MM.1S (cell line): ENCODE results near the gene RBM28.

Source experiments
- DNase-seq: peaks from one replicate; pipeline ENCODE4 v3.0.0-alpha.2; 2015
- H2AFZ ChIP-seq: fragments of 300-600 bp; sonication (generic); 2 replicates; pipeline ENCODE4 v1.6.0; 2016; ENCODE audit warnings: antibody characterized with exemption, low read length
- H3F3A ChIP-seq: fragments of 300-600 bp; sonication (generic); 2 replicates; pipeline ENCODE4 v1.6.1; 2016; ENCODE audit warnings: mild to moderate bottlenecking, antibody characterized with exemption, low read length, moderate library complexity, mixed read lengths; ENCODE audit not compliant: insufficient read depth
- H3K27ac ChIP-seq: fragments of 300-600 bp; sonication (generic); 2 replicates; pipeline ENCODE4 v1.5.1; 2016; ENCODE audit warnings: mild to moderate bottlenecking, low read length
- H3K27me3 ChIP-seq: fragments of 300-600 bp; sonication (generic); replicated peaks from 2 replicates; pipeline ENCODE4 v1.6.0; 2016; ENCODE audit warnings: low read length; ENCODE audit not compliant: insufficient read depth
- H3K36me3 ChIP-seq: fragments of 300-600 bp; sonication (generic); replicated peaks from 2 replicates; pipeline ENCODE4 v1.6.1; 2016; ENCODE audit warnings: mild to moderate bottlenecking, low read length, mixed read lengths; ENCODE audit not compliant: insufficient read depth
- H3K4me1 ChIP-seq: fragments of 300-600 bp; sonication (generic); 2 replicates; pipeline ENCODE4 v1.6.1; 2016; ENCODE audit warnings: low read length, mixed read lengths
- H3K4me2 ChIP-seq: fragments of 300-600 bp; sonication (generic); 2 replicates; pipeline ENCODE4 v1.6.0; 2016; ENCODE audit warnings: low read depth, low read length
- H3K4me3 ChIP-seq: fragments of 300-600 bp; sonication (generic); 2 replicates; pipeline ENCODE4 v1.5.1; 2016; ENCODE audit warnings: low read length, mixed read lengths
- H3K79me2 ChIP-seq: fragments of 300-600 bp; sonication (generic); 2 replicates; pipeline ENCODE4 v1.6.1; 2016; ENCODE audit warnings: mixed run types, low read length, mixed read lengths
- H3K9ac ChIP-seq: fragments of 300-600 bp; sonication (generic); 2 replicates; pipeline ENCODE4 v1.6.1; 2016; ENCODE audit warnings: low read length, mixed read lengths
- H3K9me2 ChIP-seq: fragments of 300-600 bp; sonication (generic); replicated peaks from 2 replicates; pipeline ENCODE4 v1.6.1; 2016; ENCODE audit warnings: mild to moderate bottlenecking, low read length, mixed read lengths; ENCODE audit not compliant: insufficient read depth
- H3K9me3 ChIP-seq: fragments of 300-600 bp; sonication (generic); replicated peaks from 2 replicates; pipeline ENCODE4 v1.6.1; 2016; ENCODE audit warnings: mild to moderate bottlenecking, low read length, mixed read lengths; ENCODE audit not compliant: insufficient read depth
- H4K20me1 ChIP-seq: fragments of 300-600 bp; sonication (generic); 2 replicates; pipeline ENCODE4 v1.6.1; 2016; ENCODE audit warnings: mild to moderate bottlenecking, low read length, moderate library complexity, mixed read lengths; ENCODE audit not compliant: insufficient read depth
- CTCF ChIP-seq: fragments of 300-600 bp; sonication (generic); IDR thresholded peaks from 2 replicates; pipeline ENCODE4 v1.5.1; 2016; ENCODE audit warnings: antibody characterized with exemption, low read length, mixed read lengths
- EZH2 ChIP-seq: fragments of 300-600 bp; sonication (generic); optimal IDR thresholded peaks from 2 replicates; pipeline ENCODE3; 2017; ENCODE audit warnings: low read depth, mild to moderate bottlenecking, antibody characterized with exemption, low read length, mixed read lengths
- EZH2phosphoT487 ChIP-seq: fragments of 300-600 bp; sonication (generic); IDR thresholded peaks from 2 replicates; pipeline ENCODE4 v1.6.1; 2018; ENCODE audit warnings: antibody characterized with exemption, low read length

RBM28 gene

GRCh38 chr7:128263420-128263819 is 80.3 kb downstream of the RBM28 start:
- Histone ChIP-seq H3K9ac (no peak overlapping the region), H3K9me2 (no peaks in the 10 kb centered on the region), H4K20me1 (no peaks in the 10 kb centered on the region), H3K36me3 (no peaks in the 10 kb centered on the region), H3K4me3 (no peak overlapping the region), H3K4me2 (no peak overlapping the region), H3K79me2 (no peaks in the 10 kb centered on the region), H3K27ac (no peak overlapping the region), H3K27me3 (no peaks in the 10 kb centered on the region), H2AFZ (no peak overlapping the region), H3K9me3 (no peaks in the 10 kb centered on the region), H3K4me1 (no peaks in the 10 kb centered on the region), H3F3A (no peaks in the 10 kb centered on the region)
- TF ChIP-seq CTCF: no peak
- TF ChIP-seq EZH2: no peak
- no peak for TF ChIP-seq EZH2phosphoT487
- no peak for DNase-seq

- Histone ChIP-seq H3K4me2 (no peak overlapping the region), H3F3A (no peaks in the 10 kb centered on the region), H3K36me3 (no peaks in the 10 kb centered on the region), H3K4me3 (no peak overlapping the region), H3K27me3 (no peaks in the 10 kb centered on the region), H3K9me3 (no peaks in the 10 kb centered on the region), H3K4me1 (no peaks in the 10 kb centered on the region), H3K79me2 (no peaks in the 10 kb centered on the region), H4K20me1 (no peaks in the 10 kb centered on the region), H2AFZ (no peak overlapping the region), H3K9ac (no peak overlapping the region), H3K27ac (no peak overlapping the region), H3K9me2 (no peaks in the 10 kb centered on the region)
- TF ChIP-seq EZH2: no peak
- TF ChIP-seq EZH2phosphoT487: no peak
- no peak for TF ChIP-seq CTCF
- no peak for DNase-seq
These were observed 81.3 kb downstream of the RBM28 start for GRCh38 chr7:128262273-128263028.

- Histone ChIP-seq H3K4me1 (no peaks in the 10 kb centered on the region), H3F3A (no peaks in the 10 kb centered on the region), H3K27ac (no peak overlapping the region), H3K4me3 (no peak overlapping the region), H3K36me3 (no peaks in the 10 kb centered on the region), H2AFZ (no peak overlapping the region), H3K9ac (no peak overlapping the region), H3K27me3 (no peaks in the 10 kb centered on the region), H3K79me2 (no peaks in the 10 kb centered on the region), H3K4me2 (no peak overlapping the region), H3K9me2 (no peaks in the 10 kb centered on the region), H4K20me1 (no peaks in the 10 kb centered on the region), H3K9me3 (no peaks in the 10 kb centered on the region)
- TF ChIP-seq EZH2 (no peak), CTCF (no peak), EZH2phosphoT487 (no peak)
- no peak for DNase-seq
These were observed 83.5 kb downstream of the RBM28 start for GRCh38 chr7:128260069-128260795.
